ENCODE results near the gene CLEC4M. TPM values are rescaled to one million over a fixed set of nuclear protein-coding genes. Genes with fewer than 3 reads are reported as not detected.

The CLEC4M gene
- total RNA-seq, 3 donors from 2014 or later = 1.3 TPM; not detected in 2

- intact Hi-C loops (cut with DNase I; ENCODE audit: low total_unique reads) = no loop called here
- peaks cover 0 to 32% of the 10 kb centered on the region in 2 donors for H3K27me3 ChIP-seq
Observed at GRCh38 chr19:7771072-7771471, 8.0 kb downstream of the CLEC4M start.

GRCh38 chr19:7772752-7773291, 9.8 kb downstream of the CLEC4M start:
- Histone ChIP-seq H3K36me3 (no peaks in the 10 kb centered on the region), H3K4me3 (no peak overlapping the region), H3K9me3 (no peaks in the 10 kb centered on the region), H3K4me1 (no peaks in the 10 kb centered on the region), H3K27ac (no peak overlapping the region), H3K27me3 (peaks cover 0 to 19% of the 10 kb centered on the region in 2 donors)
- DNase-seq (ENCODE audit: low spot score in 2 of 2) = no peak
- TF ChIP-seq POLR2A (IDR thresholded peaks at IDR 0.05) = no peak
- no peak for TF ChIP-seq POLR2AphosphoS5 (IDR thresholded peaks at IDR 0.05)
- TF ChIP-seq CTCF (IDR thresholded peaks at IDR 0.05) = no peak
- intact Hi-C loops (cut with DNase I; ENCODE audit: low total_unique reads) = no loop called here

More at GRCh38 chr19:7771072-7771471, 8.0 kb downstream of the CLEC4M start:
- Histone ChIP-seq H3K36me3 (no peaks in the 10 kb centered on the region), H3K27ac (no peak overlapping the region), H3K4me1 (no peaks in the 10 kb centered on the region), H3K4me3 (no peak overlapping the region), H3K9me3 (no peaks in the 10 kb centered on the region)
- TF ChIP-seq CTCF (IDR thresholded peaks at IDR 0.05) (no peak), POLR2AphosphoS5 (IDR thresholded peaks at IDR 0.05) (no peak), POLR2A (IDR thresholded peaks at IDR 0.05) (no peak)
- DNase-seq (ENCODE audit: low spot score in 2 of 2) = no peak

GRCh38 chr19:7773841-7774240, 10.8 kb downstream of the CLEC4M start:
- H3K4me3 ChIP-seq = no peak overlapping the region

GRCh38 chr19:7775761-7776160, 12.7 kb downstream of the CLEC4M start:
- Histone ChIP-seq H3K9me3 (no peaks in the 10 kb centered on the region), H3K27ac (no peak overlapping the region), H3K4me1 (no peaks in the 10 kb centered on the region), H3K27me3 (peaks cover 0 to 17% of the 10 kb centered on the region in 2 donors), H3K36me3 (no peaks in the 10 kb centered on the region), H3K4me3 (no peak overlapping the region)
- no peak for DNase-seq (ENCODE audit: low spot score in 2 of 2)
- intact Hi-C loops (cut with DNase I; ENCODE audit: low total_unique reads) = no loop called here
- no peak for TF ChIP-seq CTCF (IDR thresholded peaks at IDR 0.05)
- no peak for TF ChIP-seq POLR2AphosphoS5 (IDR thresholded peaks at IDR 0.05)
- TF ChIP-seq POLR2A (IDR thresholded peaks at IDR 0.05) = no peak

More at GRCh38 chr19:7773841-7774240, 10.8 kb downstream of the CLEC4M start:
- Histone ChIP-seq H3K27ac (no peak overlapping the region), H3K4me1 (no peaks in the 10 kb centered on the region), H3K27me3 (peaks cover 0 to 14% of the 10 kb centered on the region in 2 donors), H3K36me3 (no peaks in the 10 kb centered on the region), H3K9me3 (no peaks in the 10 kb centered on the region)
- TF ChIP-seq CTCF (IDR thresholded peaks at IDR 0.05) (no peak), POLR2AphosphoS5 (IDR thresholded peaks at IDR 0.05) (no peak), POLR2A (IDR thresholded peaks at IDR 0.05) (no peak)
- intact Hi-C loops (cut with DNase I; ENCODE audit: low total_unique reads) = no loop called here
- no peak for DNase-seq (ENCODE audit: low spot score in 2 of 2)

- Histone ChIP-seq H3K36me3 (no peaks in the 10 kb centered on the region), H3K27ac (no peak overlapping the region), H3K4me3 (no peak overlapping the region), H3K27me3 (peaks cover 0 to 16% of the 10 kb centered on the region in 2 donors), H3K4me1 (no peaks in the 10 kb centered on the region), H3K9me3 (no peaks in the 10 kb centered on the region)
- TF ChIP-seq POLR2A (IDR thresholded peaks at IDR 0.05) (no peak), POLR2AphosphoS5 (IDR thresholded peaks at IDR 0.05) (no peak), CTCF (IDR thresholded peaks at IDR 0.05) (no peak)
- DNase-seq (ENCODE audit: low spot score in 2 of 2) = no peak
- intact Hi-C loops (cut with DNase I; ENCODE audit: low total_unique reads) = loop anchor here (1.0 kb wide), 1 partner anchor 34 kb away; no protein-coding TSS in a partner anchor
Observed at GRCh38 chr19:7778081-7778480, 15.0 kb downstream of the CLEC4M start.

All from breast epithelium (tissue), 4 donors.